ENCODE measurements around the gene KNTC1. TPM values are rescaled to one million over a fixed set of nuclear protein-coding genes. Genes with fewer than 3 reads are reported as not detected.
"Not testable (repeated sequence)": the region's sequence is repeated elsewhere in the genome, so short reads cannot be mapped to it uniquely, and the experiment has no call there.

Gene KNTC1
- total RNA-seq, 1 donor from 2014 or later = 1.4 TPM

DNA sequence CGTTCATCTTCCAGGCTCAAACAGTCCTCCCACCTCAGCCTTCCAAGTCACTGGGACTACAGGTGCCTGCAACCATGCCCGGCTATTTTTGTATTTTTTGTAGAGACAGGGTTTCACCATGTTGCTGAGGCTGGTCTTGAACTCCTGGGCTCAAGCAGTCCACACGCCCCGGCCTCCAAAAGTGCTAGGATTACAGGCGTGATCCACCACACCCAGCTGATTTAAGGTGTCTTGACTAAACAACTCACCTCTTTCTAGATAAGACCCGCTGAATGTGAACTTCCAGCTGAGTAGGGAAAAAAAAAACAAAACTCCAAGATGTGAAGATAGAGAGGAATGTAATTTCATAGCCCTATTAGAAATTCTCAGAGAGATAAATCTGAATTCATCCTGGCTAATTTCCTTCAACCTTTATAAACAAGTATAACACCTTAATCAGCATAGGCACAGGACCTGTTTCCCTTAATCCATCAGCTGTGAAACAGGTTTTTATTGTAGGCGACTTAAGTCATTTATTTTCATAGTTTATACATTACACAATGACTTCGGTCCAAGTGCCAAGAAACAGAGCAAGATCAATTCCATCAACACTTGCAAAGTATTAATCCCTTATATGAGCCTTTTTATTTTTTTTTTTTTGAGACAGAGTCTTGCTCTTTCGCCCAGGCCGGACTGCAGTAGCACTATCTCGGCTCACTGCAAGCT is 124.6 kb downstream of the KNTC1 start:
- H3K9me3 ChIP-seq (replicated peaks) = no peaks in the 10 kb centered on the region
- H3K27me3 ChIP-seq (ENCODE audit: low read depth) = no peaks in the 10 kb centered on the region
- H3K4me1 ChIP-seq = no peaks in the 10 kb centered on the region
- TF ChIP-seq, protein P1, sequence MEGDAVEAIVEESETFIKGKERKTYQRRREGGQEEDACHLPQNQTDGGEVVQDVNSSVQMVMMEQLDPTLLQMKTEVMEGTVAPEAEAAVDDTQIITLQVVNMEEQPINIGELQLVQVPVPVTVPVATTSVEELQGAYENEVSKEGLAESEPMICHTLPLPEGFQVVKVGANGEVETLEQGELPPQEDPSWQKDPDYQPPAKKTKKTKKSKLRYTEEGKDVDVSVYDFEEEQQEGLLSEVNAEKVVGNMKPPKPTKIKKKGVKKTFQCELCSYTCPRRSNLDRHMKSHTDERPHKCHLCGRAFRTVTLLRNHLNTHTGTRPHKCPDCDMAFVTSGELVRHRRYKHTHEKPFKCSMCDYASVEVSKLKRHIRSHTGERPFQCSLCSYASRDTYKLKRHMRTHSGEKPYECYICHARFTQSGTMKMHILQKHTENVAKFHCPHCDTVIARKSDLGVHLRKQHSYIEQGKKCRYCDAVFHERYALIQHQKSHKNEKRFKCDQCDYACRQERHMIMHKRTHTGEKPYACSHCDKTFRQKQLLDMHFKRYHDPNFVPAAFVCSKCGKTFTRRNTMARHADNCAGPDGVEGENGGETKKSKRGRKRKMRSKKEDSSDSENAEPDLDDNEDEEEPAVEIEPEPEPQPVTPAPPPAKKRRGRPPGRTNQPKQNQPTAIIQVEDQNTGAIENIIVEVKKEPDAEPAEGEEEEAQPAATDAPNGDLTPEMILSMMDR (IDR thresholded peaks at IDR 0.05; ENCODE audit: borderline replicate concordance) = no peak
- DNase-seq = no peak
- no peak overlapping the region for H3K27ac ChIP-seq (replicated peaks)
- H3K4me3 ChIP-seq = no peak overlapping the region
- intact Hi-C loops (cut with micrococcal nuclease) = no loop called here
- H3K36me3 ChIP-seq = no peaks in the 10 kb centered on the region

DNA sequence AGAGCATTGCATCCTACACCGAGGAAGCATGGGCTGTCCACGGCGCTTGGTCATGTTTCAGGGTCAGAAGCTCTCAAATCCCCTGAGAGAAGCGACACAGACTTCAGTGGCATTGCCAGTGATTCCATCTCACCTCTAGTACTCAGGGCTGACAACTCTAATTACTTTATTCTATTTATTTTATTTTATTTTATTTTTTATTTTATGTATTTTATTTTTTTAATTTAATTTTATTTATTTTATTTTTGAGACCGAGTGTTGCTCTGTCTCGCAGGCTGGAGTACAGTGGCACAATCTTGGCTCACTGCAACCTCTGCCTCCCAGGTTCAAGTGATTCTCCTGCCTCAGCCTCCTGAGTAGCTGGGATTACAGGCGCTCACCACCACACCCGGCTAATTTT is 126.2 kb downstream of the KNTC1 start:
- H3K4me3 ChIP-seq; intact Hi-C loops (cut with micrococcal nuclease); H3K27me3 ChIP-seq (ENCODE audit: low read depth); H3K36me3 ChIP-seq; DNase-seq; H3K4me1 ChIP-seq; H3K9me3 ChIP-seq (replicated peaks); H3K27ac ChIP-seq (replicated peaks): not testable (repeated sequence)

DNA sequence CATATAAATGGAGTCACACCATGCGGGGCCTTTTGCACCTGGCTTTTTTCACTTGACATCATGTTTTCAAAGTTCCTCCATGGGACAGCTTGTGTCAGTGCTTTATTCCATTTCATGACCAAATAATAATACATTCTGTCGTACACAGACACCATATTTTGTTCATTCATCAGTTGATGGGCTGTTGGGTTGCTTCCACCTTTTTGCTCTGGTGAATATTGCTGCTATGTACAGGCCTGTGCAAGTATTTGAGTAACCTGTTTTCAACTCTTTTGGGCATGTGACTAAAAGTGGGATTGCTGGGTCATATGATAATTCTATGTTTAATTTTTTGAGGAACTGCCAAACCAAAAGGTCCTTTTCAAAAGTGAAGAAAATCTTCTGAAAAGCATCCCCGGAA is 129.2 kb downstream of the KNTC1 start:
- no peaks in the 10 kb centered on the region for H3K4me1 ChIP-seq
- no peak overlapping the region for H3K4me3 ChIP-seq
- no peaks in the 10 kb centered on the region for H3K36me3 ChIP-seq
- DNase-seq = no peak
- H3K27ac ChIP-seq (replicated peaks) = no peak overlapping the region
- TF ChIP-seq, protein P1 (IDR thresholded peaks at IDR 0.05; ENCODE audit: borderline replicate concordance) = no peak
- no peaks in the 10 kb centered on the region for H3K9me3 ChIP-seq (replicated peaks)
- intact Hi-C loops (cut with micrococcal nuclease) = no loop called here
- H3K27me3 ChIP-seq (ENCODE audit: low read depth) = no peaks in the 10 kb centered on the region

DNA sequence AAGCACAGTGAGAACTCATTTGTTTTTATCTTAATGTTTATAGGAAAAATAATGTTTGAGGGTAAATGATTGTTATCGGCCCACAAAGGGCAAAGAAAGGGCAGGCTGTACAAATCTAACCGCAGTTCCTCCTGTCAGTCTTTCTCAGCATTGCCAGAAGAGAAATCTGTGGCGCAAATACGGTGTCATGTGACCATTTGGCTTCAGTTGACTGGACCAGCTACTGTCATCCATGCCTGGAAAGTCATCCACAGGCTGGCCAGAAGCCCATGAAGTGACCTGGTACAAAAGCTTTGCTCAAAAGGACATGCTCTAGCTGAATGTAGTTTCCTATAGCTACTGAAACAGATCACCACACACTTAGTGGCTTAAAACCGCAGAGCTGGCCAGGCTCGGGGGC is 132.5 kb downstream of the KNTC1 start:
- Histone ChIP-seq H3K27me3 (ENCODE audit: low read depth) (no peaks in the 10 kb centered on the region), H3K27ac (replicated peaks) (peak overlapping the region; percentile 51), H3K9me3 (replicated peaks) (no peaks in the 10 kb centered on the region), H3K36me3 (no peaks in the 10 kb centered on the region), H3K4me1 (no peaks in the 10 kb centered on the region), H3K4me3 (no peak overlapping the region)
- peak; percentile 49 for DNase-seq
- intact Hi-C loops (cut with micrococcal nuclease) = no loop called here
- TF ChIP-seq, protein P1 (IDR thresholded peaks at IDR 0.05; ENCODE audit: borderline replicate concordance) = no peak

DNA sequence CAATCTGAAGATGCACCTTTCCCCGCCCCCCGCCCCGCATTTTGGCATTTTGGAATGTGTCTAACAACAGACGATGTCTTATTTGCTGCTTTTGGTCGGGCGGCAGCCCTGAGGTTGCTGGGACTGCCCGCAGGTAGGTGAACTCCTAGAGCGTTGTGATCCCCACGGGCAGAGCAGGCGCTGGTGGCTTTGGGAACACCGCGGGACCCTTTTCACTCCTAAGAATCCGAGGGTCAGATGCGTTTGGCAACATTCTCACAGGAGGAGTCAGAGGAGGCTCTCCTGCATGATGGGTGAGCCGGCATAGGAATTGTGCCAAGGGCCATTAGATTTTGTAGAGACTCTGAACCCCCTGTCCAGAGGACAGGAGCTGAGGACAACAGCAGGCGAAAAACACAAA is 134.2 kb downstream of the KNTC1 start:
- H3K36me3 ChIP-seq = no peaks in the 10 kb centered on the region
- TF ChIP-seq, protein P1 (IDR thresholded peaks at IDR 0.05; ENCODE audit: borderline replicate concordance) = no peak
- no peak overlapping the region for H3K27ac ChIP-seq (replicated peaks)
- H3K4me3 ChIP-seq = no peak overlapping the region
- H3K27me3 ChIP-seq (ENCODE audit: low read depth) = no peaks in the 10 kb centered on the region
- H3K4me1 ChIP-seq = no peaks in the 10 kb centered on the region
- H3K9me3 ChIP-seq (replicated peaks) = no peaks in the 10 kb centered on the region
- no peak for DNase-seq
- intact Hi-C loops (cut with micrococcal nuclease) = no loop called here

DNA sequence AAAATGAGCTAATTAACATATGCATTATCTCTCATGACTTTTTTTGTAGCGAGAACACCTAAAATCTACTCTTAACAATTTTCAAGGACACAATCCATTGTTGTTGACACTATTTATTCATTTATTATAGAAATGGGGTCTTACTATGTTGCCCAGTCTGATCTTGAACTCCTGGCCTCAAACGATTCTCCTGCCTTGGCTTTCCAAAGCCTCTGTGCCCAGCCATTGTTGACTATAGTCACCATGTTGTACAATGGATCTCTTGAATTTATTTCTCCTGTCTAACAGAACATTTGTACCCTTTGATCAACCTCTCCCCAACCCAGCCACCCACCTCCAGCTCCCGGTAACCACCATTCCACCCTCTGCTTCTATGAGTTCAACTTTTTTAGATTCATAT is 134.9 kb downstream of the KNTC1 start:
- Histone ChIP-seq H3K36me3 (no peaks in the 10 kb centered on the region), H3K27ac (replicated peaks) (no peak overlapping the region), H3K4me1 (no peaks in the 10 kb centered on the region), H3K27me3 (ENCODE audit: low read depth) (no peaks in the 10 kb centered on the region), H3K9me3 (replicated peaks) (no peaks in the 10 kb centered on the region), H3K4me3 (no peak overlapping the region)
- intact Hi-C loops (cut with micrococcal nuclease) = no loop called here
- TF ChIP-seq, protein P1 (IDR thresholded peaks at IDR 0.05; ENCODE audit: borderline replicate concordance) = no peak
- no peak for DNase-seq
